IMR-90 (cell line): ENCODE data around the gene PTPRN2.

Experiments used
- CEBPB ChIP-seq: IDR thresholded peaks from 2 replicates; pipeline ENCODE4 v1.6.1; 2012; ENCODE audit warnings: low read depth, low read length, improper control_type of control experiment
- POLR2A ChIP-seq: IDR thresholded peaks from 2 replicates; pipeline ENCODE4 v1.6.1; 2012; ENCODE audit warnings: mild to moderate bottlenecking, low read depth, low read length
- RAD21 ChIP-seq: IDR thresholded peaks from 2 replicates; pipeline ENCODE4 v1.6.1; 2012; ENCODE audit warnings: low read length, improper control_type of control experiment
- TF ChIP-seq, protein P1 (sequence below): conservative IDR thresholded peaks from 2 replicates; pipeline ENCODE4 v1.5.1; 2012; ENCODE audit warnings: mild to moderate bottlenecking, low read depth, low read length, improper control_type of control experiment
- TF ChIP-seq, protein P2 (sequence below): fragments of 150-350 bp; IDR thresholded peaks from 2 replicates; pipeline ENCODE4 v1.6.1; 2016; ENCODE audit warnings: low read depth, mild to moderate bottlenecking, low read length, moderate library complexity, borderline replicate concordance

DNA sequence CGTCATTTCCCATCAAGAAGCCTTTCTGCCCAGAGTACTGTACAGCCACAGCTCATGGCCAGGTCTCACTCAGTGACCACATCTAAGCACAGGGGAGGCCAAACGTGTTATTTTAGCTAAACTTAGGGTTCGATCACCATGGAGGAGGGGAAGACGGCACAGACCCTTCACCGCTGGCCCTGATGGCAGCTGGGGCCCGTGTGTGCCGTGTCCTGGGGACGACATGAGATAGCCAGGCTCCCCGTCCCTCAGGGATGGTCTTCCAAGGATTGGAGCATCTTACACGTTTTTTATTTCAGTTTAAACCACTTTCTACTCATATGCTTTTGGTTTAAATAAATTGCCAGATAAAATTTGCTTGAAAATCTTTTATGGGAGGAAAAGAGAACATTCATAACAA is 737.9 kb downstream of the PTPRN2 start:
- TF ChIP-seq, protein P1, sequence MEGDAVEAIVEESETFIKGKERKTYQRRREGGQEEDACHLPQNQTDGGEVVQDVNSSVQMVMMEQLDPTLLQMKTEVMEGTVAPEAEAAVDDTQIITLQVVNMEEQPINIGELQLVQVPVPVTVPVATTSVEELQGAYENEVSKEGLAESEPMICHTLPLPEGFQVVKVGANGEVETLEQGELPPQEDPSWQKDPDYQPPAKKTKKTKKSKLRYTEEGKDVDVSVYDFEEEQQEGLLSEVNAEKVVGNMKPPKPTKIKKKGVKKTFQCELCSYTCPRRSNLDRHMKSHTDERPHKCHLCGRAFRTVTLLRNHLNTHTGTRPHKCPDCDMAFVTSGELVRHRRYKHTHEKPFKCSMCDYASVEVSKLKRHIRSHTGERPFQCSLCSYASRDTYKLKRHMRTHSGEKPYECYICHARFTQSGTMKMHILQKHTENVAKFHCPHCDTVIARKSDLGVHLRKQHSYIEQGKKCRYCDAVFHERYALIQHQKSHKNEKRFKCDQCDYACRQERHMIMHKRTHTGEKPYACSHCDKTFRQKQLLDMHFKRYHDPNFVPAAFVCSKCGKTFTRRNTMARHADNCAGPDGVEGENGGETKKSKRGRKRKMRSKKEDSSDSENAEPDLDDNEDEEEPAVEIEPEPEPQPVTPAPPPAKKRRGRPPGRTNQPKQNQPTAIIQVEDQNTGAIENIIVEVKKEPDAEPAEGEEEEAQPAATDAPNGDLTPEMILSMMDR = no peak
- no peak for TF ChIP-seq CEBPB
- TF ChIP-seq RAD21 = no peak
- no peak for TF ChIP-seq POLR2A
- TF ChIP-seq, protein P2, sequence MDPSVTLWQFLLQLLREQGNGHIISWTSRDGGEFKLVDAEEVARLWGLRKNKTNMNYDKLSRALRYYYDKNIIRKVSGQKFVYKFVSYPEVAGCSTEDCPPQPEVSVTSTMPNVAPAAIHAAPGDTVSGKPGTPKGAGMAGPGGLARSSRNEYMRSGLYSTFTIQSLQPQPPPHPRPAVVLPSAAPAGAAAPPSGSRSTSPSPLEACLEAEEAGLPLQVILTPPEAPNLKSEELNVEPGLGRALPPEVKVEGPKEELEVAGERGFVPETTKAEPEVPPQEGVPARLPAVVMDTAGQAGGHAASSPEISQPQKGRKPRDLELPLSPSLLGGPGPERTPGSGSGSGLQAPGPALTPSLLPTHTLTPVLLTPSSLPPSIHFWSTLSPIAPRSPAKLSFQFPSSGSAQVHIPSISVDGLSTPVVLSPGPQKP = no peak
